Measurements from ENCODE around the gene PLEKHG7.
A peak's percentile ranks its signal among the peaks of the same experiment; 100 is the strongest.
"Not testable (repeated sequence)": the region's sequence is repeated elsewhere in the genome, so short reads cannot be mapped to it uniquely, and the experiment has no call there.

The PLEKHG7 gene

GRCh38 chr12:92736605-92737004, 33.8 kb downstream of the PLEKHG7 start:
- Mint-ChIP-seq H3K36me3 (ENCODE audit: insufficient read depth) (peaks cover 3% of the 10 kb centered on the region), H3K9me3 (no peaks in the 10 kb centered on the region), H3K27ac (ENCODE audit: low read depth) (no peak overlapping the region), H3K27me3 (peaks cover 49% of the 10 kb centered on the region), H3K4me3 (no peak overlapping the region), H3K4me1 (no peaks in the 10 kb centered on the region)
- ATAC-seq (replicated peaks; ENCODE audit: extremely low read depth, poor library complexity, severe bottlenecking) (no peak), DNase-seq (ENCODE audit: low spot score in 2 of 2) (no peak)

GRCh38 chr12:92737855-92738850, 35.4 kb downstream of the PLEKHG7 start:
- Mint-ChIP-seq H3K27ac (ENCODE audit: low read depth) (peak overlapping the region; percentile 83), H3K9me3 (no peaks in the 10 kb centered on the region), H3K27me3 (peaks cover 57% of the 10 kb centered on the region), H3K4me3 (no peak overlapping the region), H3K4me1 (no peaks in the 10 kb centered on the region), H3K36me3 (ENCODE audit: insufficient read depth) (peaks cover 3% of the 10 kb centered on the region)
- no peak for DNase-seq (ENCODE audit: low spot score in 2 of 2)
- no peak for ATAC-seq (replicated peaks; ENCODE audit: extremely low read depth, poor library complexity, severe bottlenecking)

GRCh38 chr12:92739113-92739512, 36.3 kb downstream of the PLEKHG7 start:
- no peaks in the 10 kb centered on the region for H3K9me3 Mint-ChIP-seq
- H3K27ac Mint-ChIP-seq (ENCODE audit: low read depth): no peak overlapping the region
- peaks cover 3% of the 10 kb centered on the region for H3K36me3 Mint-ChIP-seq (ENCODE audit: insufficient read depth)
- H3K4me1 Mint-ChIP-seq: no peaks in the 10 kb centered on the region
- ATAC-seq (replicated peaks; ENCODE audit: extremely low read depth, poor library complexity, severe bottlenecking) (no peak), DNase-seq (ENCODE audit: low spot score in 2 of 2) (no peak)
- no peak overlapping the region for H3K4me3 Mint-ChIP-seq
- peaks cover 61% of the 10 kb centered on the region for H3K27me3 Mint-ChIP-seq

- no peak overlapping the region for H3K4me3 Mint-ChIP-seq
- H3K4me1 Mint-ChIP-seq: no peaks in the 10 kb centered on the region
- H3K36me3 Mint-ChIP-seq (ENCODE audit: insufficient read depth): peaks cover 3% of the 10 kb centered on the region
- DNase-seq (ENCODE audit: low spot score in 2 of 2): no peak
- H3K9me3 Mint-ChIP-seq: no peaks in the 10 kb centered on the region
- no peak for ATAC-seq (replicated peaks; ENCODE audit: extremely low read depth, poor library complexity, severe bottlenecking)
- H3K27ac Mint-ChIP-seq (ENCODE audit: low read depth): no peak overlapping the region
- peaks cover 52% of the 10 kb centered on the region for H3K27me3 Mint-ChIP-seq
Observed at GRCh38 chr12:92740411-92740810, 37.6 kb downstream of the PLEKHG7 start.

GRCh38 chr12:92743026-92743425, 40.2 kb downstream of the PLEKHG7 start:
- no peak for ATAC-seq (replicated peaks; ENCODE audit: extremely low read depth, poor library complexity, severe bottlenecking)
- no peaks in the 10 kb centered on the region for H3K9me3 Mint-ChIP-seq
- peaks cover 3% of the 10 kb centered on the region for H3K36me3 Mint-ChIP-seq (ENCODE audit: insufficient read depth)
- H3K4me3 Mint-ChIP-seq: no peak overlapping the region
- no peaks in the 10 kb centered on the region for H3K4me1 Mint-ChIP-seq
- DNase-seq (ENCODE audit: low spot score in 2 of 2): no peak
- no peak overlapping the region for H3K27ac Mint-ChIP-seq (ENCODE audit: low read depth)
- H3K27me3 Mint-ChIP-seq: peaks cover 33% of the 10 kb centered on the region

GRCh38 chr12:92745856-92746550, 43.2 kb downstream of the PLEKHG7 start:
- ATAC-seq (replicated peaks; ENCODE audit: extremely low read depth, poor library complexity, severe bottlenecking) (no peak), DNase-seq (ENCODE audit: low spot score in 2 of 2) (no peak)
- H3K4me1 Mint-ChIP-seq: no peaks in the 10 kb centered on the region
- H3K9me3 Mint-ChIP-seq: no peaks in the 10 kb centered on the region
- H3K27me3 Mint-ChIP-seq: peaks cover 39% of the 10 kb centered on the region
- H3K27ac Mint-ChIP-seq (ENCODE audit: low read depth): no peak overlapping the region
- peaks cover 3% of the 10 kb centered on the region for H3K36me3 Mint-ChIP-seq (ENCODE audit: insufficient read depth)
- no peak overlapping the region for H3K4me3 Mint-ChIP-seq

GRCh38 chr12:92747151-92747550, 44.4 kb downstream of the PLEKHG7 start:
- no peaks in the 10 kb centered on the region for H3K4me1 Mint-ChIP-seq
- no peaks in the 10 kb centered on the region for H3K9me3 Mint-ChIP-seq
- DNase-seq (ENCODE audit: low spot score in 2 of 2): no peak
- no peak for ATAC-seq (replicated peaks; ENCODE audit: extremely low read depth, poor library complexity, severe bottlenecking)
- peaks cover 30% of the 10 kb centered on the region for H3K27me3 Mint-ChIP-seq
- H3K4me3 Mint-ChIP-seq: no peak overlapping the region
- no peak overlapping the region for H3K27ac Mint-ChIP-seq (ENCODE audit: low read depth)
- H3K36me3 Mint-ChIP-seq (ENCODE audit: insufficient read depth): no peaks in the 10 kb centered on the region

GRCh38 chr12:92749691-92750090, 46.9 kb downstream of the PLEKHG7 start:
- not testable (repeated sequence) for ATAC-seq (replicated peaks; ENCODE audit: extremely low read depth, poor library complexity, severe bottlenecking); H3K4me3 Mint-ChIP-seq; H3K27ac Mint-ChIP-seq (ENCODE audit: low read depth); H3K4me1 Mint-ChIP-seq; H3K36me3 Mint-ChIP-seq (ENCODE audit: insufficient read depth); H3K9me3 Mint-ChIP-seq; H3K27me3 Mint-ChIP-seq; DNase-seq (ENCODE audit: low spot score in 2 of 2)

- Mint-ChIP-seq H3K4me3 (no peak overlapping the region), H3K36me3 (ENCODE audit: insufficient read depth) (no peaks in the 10 kb centered on the region), H3K9me3 (no peaks in the 10 kb centered on the region), H3K4me1 (peaks cover 20% of the 10 kb centered on the region), H3K27ac (ENCODE audit: low read depth) (no peak overlapping the region), H3K27me3 (peaks cover 8% of the 10 kb centered on the region)
- no peak for DNase-seq (ENCODE audit: low spot score in 2 of 2)
- no peak for ATAC-seq (replicated peaks; ENCODE audit: extremely low read depth, poor library complexity, severe bottlenecking)
Observed at GRCh38 chr12:92753976-92754885, 51.4 kb downstream of the PLEKHG7 start.

- Mint-ChIP-seq H3K4me3 (no peak overlapping the region), H3K4me1 (peaks cover 20% of the 10 kb centered on the region), H3K9me3 (no peaks in the 10 kb centered on the region), H3K36me3 (ENCODE audit: insufficient read depth) (peaks cover 2% of the 10 kb centered on the region), H3K27me3 (peaks cover 10% of the 10 kb centered on the region), H3K27ac (ENCODE audit: low read depth) (no peak overlapping the region)
- DNase-seq (ENCODE audit: low spot score in 2 of 2) (no peak), ATAC-seq (replicated peaks; ENCODE audit: extremely low read depth, poor library complexity, severe bottlenecking) (no peak)
Observed at GRCh38 chr12:92756898-92757596, 54.3 kb downstream of the PLEKHG7 start.

GRCh38 chr12:92757597-92758121, 54.9 kb downstream of the PLEKHG7 start:
- H3K4me1 Mint-ChIP-seq: peaks cover 20% of the 10 kb centered on the region
- DNase-seq (ENCODE audit: low spot score in 2 of 2): no peak
- H3K4me3 Mint-ChIP-seq: no peak overlapping the region
- peak overlapping the region; percentile 35 for H3K27ac Mint-ChIP-seq (ENCODE audit: low read depth)
- H3K9me3 Mint-ChIP-seq: no peaks in the 10 kb centered on the region
- peak; percentile 77 for ATAC-seq (replicated peaks; ENCODE audit: extremely low read depth, poor library complexity, severe bottlenecking)
- H3K36me3 Mint-ChIP-seq (ENCODE audit: insufficient read depth): peaks cover 2% of the 10 kb centered on the region
- H3K27me3 Mint-ChIP-seq: peaks cover 15% of the 10 kb centered on the region
